Thyroid gland (tissue), 4 donors: Measurements from ENCODE around the gene OSBP2.

Experiments used
- POLR2A ChIP-seq, 2 donors: fragments of 450-650 bp; IDR thresholded peaks; one replicate each; pipeline ENCODE4 v1.6.1; 2017; ENCODE audit warnings: antibody characterized with exemption in 2 of 2, mild to moderate bottlenecking in 2 of 2, moderate library complexity in 1 of 2
- TF ChIP-seq, protein P1 (sequence below), 6 experiments: fragments of 200-600 bp in 3 of 6; fragments of 450-650 bp in 3 of 6; sonication (generic) in 3 of 6; IDR thresholded peaks; one replicate each; pipeline ENCODE4 v1.5.1; 2016 to 2019; ENCODE audit warnings: antibody characterized with exemption in 6 of 6, mild to moderate bottlenecking in 2 of 6, inconsistent platforms in 1 of 6, moderate library complexity in 1 of 6

GRCh38 chr22:30890686-30891442 lies 196.2 kb downstream of the OSBP2 start:
- TF ChIP-seq, protein P1, sequence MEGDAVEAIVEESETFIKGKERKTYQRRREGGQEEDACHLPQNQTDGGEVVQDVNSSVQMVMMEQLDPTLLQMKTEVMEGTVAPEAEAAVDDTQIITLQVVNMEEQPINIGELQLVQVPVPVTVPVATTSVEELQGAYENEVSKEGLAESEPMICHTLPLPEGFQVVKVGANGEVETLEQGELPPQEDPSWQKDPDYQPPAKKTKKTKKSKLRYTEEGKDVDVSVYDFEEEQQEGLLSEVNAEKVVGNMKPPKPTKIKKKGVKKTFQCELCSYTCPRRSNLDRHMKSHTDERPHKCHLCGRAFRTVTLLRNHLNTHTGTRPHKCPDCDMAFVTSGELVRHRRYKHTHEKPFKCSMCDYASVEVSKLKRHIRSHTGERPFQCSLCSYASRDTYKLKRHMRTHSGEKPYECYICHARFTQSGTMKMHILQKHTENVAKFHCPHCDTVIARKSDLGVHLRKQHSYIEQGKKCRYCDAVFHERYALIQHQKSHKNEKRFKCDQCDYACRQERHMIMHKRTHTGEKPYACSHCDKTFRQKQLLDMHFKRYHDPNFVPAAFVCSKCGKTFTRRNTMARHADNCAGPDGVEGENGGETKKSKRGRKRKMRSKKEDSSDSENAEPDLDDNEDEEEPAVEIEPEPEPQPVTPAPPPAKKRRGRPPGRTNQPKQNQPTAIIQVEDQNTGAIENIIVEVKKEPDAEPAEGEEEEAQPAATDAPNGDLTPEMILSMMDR (IDR thresholded peaks at IDR 0.05), result peak; percentile 28 to 78 (median 57)
- no peak for TF ChIP-seq POLR2A (IDR thresholded peaks at IDR 0.05)
